Upper lobe of left lung (tissue), 4 donors: ENCODE measurements around the gene APOL2.

Source experiments
- EP300 ChIP-seq, 4 donors: sonication (generic); formaldehyde crosslinking; IDR thresholded peaks; one replicate each; pipeline ENCODE4 v1.5.1; 2017; ENCODE audit warnings: antibody characterized with exemption in 4 of 4, control low read depth in 2 of 4
- POLR2A ChIP-seq, 4 donors: fragments of 450-650 bp; IDR thresholded peaks; one replicate each; pipeline ENCODE4 v1.5.1; 2016 to 2017; ENCODE audit warnings: antibody characterized with exemption in 4 of 4, mild to moderate bottlenecking in 2 of 4
- POLR2AphosphoS5 ChIP-seq, 2 donors: sonication (generic); formaldehyde crosslinking; IDR thresholded peaks; one replicate each; pipeline ENCODE4 v1.5.1; 2017; ENCODE audit warnings: antibody characterized with exemption in 2 of 2
- TF ChIP-seq, protein P1 (sequence below), 6 experiments: fragments of 450-650 bp in 4 of 6; fragments of 200-600 bp in 2 of 6; sonication (generic) in 2 of 6; IDR thresholded peaks; one replicate each; pipeline ENCODE4 v1.5.1; 2016 to 2019; ENCODE audit warnings: antibody characterized with exemption in 6 of 6

GRCh38 chr22:36197065-36197440 lies 42.3 kb downstream of the APOL2 start:
- TF ChIP-seq, protein P1, sequence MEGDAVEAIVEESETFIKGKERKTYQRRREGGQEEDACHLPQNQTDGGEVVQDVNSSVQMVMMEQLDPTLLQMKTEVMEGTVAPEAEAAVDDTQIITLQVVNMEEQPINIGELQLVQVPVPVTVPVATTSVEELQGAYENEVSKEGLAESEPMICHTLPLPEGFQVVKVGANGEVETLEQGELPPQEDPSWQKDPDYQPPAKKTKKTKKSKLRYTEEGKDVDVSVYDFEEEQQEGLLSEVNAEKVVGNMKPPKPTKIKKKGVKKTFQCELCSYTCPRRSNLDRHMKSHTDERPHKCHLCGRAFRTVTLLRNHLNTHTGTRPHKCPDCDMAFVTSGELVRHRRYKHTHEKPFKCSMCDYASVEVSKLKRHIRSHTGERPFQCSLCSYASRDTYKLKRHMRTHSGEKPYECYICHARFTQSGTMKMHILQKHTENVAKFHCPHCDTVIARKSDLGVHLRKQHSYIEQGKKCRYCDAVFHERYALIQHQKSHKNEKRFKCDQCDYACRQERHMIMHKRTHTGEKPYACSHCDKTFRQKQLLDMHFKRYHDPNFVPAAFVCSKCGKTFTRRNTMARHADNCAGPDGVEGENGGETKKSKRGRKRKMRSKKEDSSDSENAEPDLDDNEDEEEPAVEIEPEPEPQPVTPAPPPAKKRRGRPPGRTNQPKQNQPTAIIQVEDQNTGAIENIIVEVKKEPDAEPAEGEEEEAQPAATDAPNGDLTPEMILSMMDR (IDR thresholded peaks at IDR 0.05): no peak
- TF ChIP-seq POLR2AphosphoS5 (IDR thresholded peaks at IDR 0.05) (no peak), POLR2A (IDR thresholded peaks at IDR 0.05) (no peak), EP300 (IDR thresholded peaks at IDR 0.05) (no peak)
